Hippocampal formation (tissue), 2 donors: ENCODE results near the gene SYCN.

Source experiments
- DNase-seq, 2 donors: peaks; one replicate each; lab custom pipeline; 2025; lab: John Stamatoyannopoulos, UW

Gene SYCN

GRCh38 chr19:39155741-39156140 is 48.3 kb downstream of the SYCN start:
- no peak for DNase-seq

GRCh38 chr19:39155114-39155700 is 48.9 kb downstream of the SYCN start:
- no peak for DNase-seq

DNA sequence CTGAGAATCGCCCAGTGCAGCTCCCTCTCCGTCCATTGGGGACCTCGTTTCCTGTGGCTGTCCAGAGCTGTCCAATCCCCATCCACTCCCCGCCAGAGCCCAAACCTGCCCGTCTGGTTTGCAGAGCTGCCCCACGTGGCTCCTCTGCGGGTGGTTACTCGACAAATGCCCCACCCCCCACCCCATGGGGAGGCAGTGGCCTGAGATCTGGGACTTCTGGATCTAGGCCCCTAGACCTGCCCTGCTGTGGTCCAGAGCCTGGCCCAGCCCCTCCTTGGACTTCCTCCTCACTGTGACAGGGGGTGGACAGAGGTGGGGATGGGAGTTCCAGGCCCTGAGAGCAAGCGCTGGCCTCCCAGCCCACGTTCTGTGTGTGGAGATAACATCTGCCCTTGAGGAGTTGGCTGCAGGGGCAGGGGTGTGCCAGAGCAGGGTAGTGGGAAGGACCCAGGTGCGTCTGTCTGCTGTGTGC is 49.4 kb downstream of the SYCN start:
- DNase-seq, result no peak

DNA sequence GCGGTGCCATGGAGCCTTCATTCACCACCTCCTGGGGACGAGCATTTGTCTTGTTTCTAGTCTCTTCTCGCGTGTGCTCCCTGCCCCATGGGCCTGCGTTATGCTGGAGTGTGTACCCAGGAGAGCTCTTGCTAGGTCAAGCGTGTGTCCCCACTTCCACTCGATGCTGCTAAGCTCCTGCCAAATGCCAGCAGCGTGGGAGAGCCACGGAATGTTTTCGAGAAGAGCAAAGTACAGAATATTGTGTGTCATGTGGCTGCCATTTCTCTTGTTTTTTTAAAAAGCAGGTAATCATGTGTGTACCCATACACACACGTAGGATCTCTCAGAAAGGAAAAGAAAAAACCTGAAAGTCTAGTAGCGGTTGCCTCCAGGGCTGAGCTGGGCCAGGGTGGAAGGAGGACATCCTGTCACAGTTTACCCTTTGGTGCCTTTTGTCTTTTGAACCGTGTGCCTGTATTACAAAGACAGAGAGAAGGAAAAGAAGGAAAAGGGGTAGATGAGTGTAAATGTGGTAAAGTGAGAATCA is 49.9 kb downstream of the SYCN start:
- no peak for DNase-seq
